H4 (cell line): ENCODE measurements around the gene PSIP1. TPM values are rescaled to one million over a fixed set of nuclear protein-coding genes. Genes with fewer than 3 reads are reported as not detected.
"Not testable (repeated sequence)": the region's sequence is repeated elsewhere in the genome, so short reads cannot be mapped to it uniquely, and the experiment has no call there.

Experiments used
- DNase-seq: peaks from one replicate; pipeline ENCODE4 v3.0.0-alpha.2; 2015; ENCODE audit warnings: low spot score
- total RNA-seq: library from RNA; depleted of rRNA; stranded (reverse); fragments of >200 nt; shearing (Covaris generic); gene quantifications from 2 replicates; pipeline ENCODE4 v1.2.3, GENCODE V29; 2014; rRNA removed

Gene PSIP1
- total RNA-seq, 1 experiment from 2014 or later, result 54.3 TPM

GRCh38 chr9:15433661-15434060 lies 77.1 kb downstream of the PSIP1 start:
- no peak for DNase-seq

- DNase-seq, result no peak
These were observed 77.6 kb downstream of the PSIP1 start for GRCh38 chr9:15433191-15433590.

GRCh38 chr9:15430920-15431844 lies 79.6 kb downstream of the PSIP1 start:
- DNase-seq, result no peak

DNA sequence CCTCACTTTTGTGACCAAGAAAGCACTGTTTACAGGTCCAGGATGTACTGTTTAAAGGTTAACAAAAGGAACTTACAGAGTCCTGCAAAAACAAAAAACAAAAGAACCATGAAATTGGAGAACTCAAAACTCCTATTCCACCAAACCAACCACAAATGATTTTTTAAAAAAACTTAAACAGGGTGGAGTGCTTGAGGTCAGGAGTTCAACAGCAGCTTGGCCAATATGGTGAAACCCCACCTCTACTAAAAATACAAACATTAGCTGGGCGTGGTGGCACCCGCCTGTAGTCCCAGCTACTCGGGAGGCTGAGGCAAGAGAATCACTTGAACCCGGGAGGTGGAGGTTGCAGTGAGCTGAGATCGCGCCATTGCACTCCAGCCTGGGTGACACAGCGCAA lies 83.1 kb downstream of the PSIP1 start:
- not testable (repeated sequence) for DNase-seq

GRCh38 chr9:15426019-15426418 lies 84.8 kb downstream of the PSIP1 start:
- no peak for DNase-seq

DNA sequence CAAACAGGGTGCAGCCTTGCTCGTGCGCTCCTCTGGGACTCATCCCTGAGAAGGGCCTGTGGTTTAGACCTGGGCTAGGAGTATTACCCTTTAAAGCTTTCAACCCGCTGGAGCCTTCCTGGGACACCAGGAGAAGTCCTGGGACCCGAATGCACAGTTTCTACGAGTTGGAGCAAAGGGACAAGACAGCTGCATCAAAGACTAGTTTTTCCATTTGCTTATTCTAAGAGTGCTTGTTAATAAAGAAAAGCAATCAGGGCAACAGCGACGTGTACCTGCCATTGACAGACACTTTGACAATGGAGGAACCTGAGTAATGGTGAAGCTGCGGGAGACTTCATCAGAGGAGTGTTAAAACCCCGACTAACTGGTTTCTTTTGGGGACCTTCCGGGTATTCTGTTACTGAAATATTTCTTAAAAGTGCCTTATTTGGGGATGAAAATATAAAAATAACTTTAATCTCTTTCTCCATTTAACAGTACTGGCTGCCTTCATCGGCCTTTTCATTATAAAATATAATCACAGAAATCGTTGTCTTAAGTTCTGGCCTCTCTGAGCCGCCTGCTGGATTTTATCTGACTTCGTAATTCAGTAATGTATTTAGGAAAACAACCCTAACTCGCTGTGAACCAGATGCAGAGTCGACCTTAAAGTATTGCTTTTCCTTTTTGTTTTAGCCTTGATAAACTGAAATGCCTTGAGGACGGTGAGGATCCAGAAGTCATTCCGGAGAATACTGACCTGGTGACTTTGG lies 87.4 kb downstream of the PSIP1 start:
- DNase-seq, result no peak

- peak; percentile 90 for DNase-seq
These were observed 88.2 kb downstream of the PSIP1 start, which contains the start of gene SNAPC3 for GRCh38 chr9:15422372-15423230. TSS of gene SNAPC3 (plus strand) at chr9:15422876. CDS start at chr9:15422880, 4 bp downstream.

DNA sequence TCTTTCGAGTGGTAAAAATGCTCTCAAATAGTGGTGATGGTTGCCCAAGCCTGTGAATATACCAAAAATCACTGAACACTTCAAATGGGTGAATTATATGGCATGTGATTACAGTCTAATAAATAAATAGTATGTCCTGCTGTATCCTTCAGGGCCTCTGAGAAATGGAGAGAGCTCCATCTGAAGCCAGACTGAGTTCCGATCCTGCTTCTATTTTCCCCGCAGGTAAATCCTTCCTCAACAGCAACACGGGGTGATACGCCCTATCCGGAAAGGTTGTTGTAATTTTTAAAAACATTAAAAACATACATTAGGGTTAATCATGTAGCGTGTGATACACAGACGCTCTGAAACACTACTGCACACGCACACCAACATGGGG lies 88.8 kb downstream of the PSIP1 start:
- no peak for DNase-seq

DNA sequence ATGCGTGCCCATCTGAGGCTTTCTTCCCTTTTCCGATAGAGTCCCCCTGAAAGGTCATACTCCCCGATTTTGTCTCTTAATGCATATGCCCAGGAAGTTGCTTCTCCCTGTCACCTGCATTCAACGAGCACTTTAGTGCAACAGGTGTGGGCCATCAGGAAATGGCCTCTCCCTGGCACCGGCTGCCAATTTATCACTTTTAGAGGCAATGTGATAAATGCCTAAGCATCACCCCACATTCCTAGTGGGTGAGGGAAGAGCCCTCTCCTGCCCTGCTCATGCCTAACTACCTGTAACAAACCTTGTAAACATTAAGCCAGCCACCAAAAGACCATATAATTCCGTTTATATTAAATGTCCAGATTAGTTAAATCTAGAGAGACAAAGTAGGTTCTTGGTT lies 89.2 kb downstream of the PSIP1 start:
- DNase-seq, result no peak

DNA sequence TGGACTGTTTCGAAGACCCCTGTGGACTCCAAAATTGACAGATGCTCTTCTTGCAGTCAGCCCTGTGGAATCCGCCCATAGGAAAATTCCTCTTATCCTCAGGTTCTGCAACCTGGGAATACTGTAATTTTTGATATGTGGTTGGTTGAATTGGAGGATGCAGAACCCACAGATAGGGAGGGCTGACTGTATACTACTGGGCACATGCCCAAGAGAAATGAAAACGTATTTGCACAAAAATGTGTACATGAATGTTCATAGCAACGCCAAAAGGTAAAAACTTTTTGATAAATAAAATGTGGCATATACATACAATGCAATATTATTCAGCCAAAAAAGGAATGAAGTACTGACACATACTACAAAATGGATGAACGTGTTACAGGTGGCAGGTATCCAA lies 90.0 kb downstream of the PSIP1 start:
- DNase-seq, result no peak

- DNase-seq, result no peak
These were observed 93.1 kb downstream of the PSIP1 start for GRCh38 chr9:15417626-15418025.

GRCh38 chr9:15416880-15417279 lies 93.9 kb downstream of the PSIP1 start:
- DNase-seq, result peak; percentile 39

Other genes starting within 250 kb of the PSIP1 start
- gene TTC39B, start 203.8 kb downstream of the PSIP1 start, total RNA-seq, result 4.5 and 7.7 TPM in 2 replicates
- gene SNAPC3, start 88.1 kb downstream of the PSIP1 start, total RNA-seq, result 16.6 and 24.3 TPM in 2 replicates
- gene CCDC171, start 42.1 kb upstream of the PSIP1 start, total RNA-seq, result 1.8 and 2.2 TPM in 2 replicates